HG03432 (cell line): ENCODE results near the gene BMP4.

ENCODE experiments used
- ATAC-seq: cut with Tn5 transposase; IDR thresholded peaks from one replicate; pipeline ENCODE4 v1.9.1; 2021; ENCODE audit warnings: mild to moderate bottlenecking, moderate library complexity; ENCODE audit not compliant: unreplicated experiment

Gene BMP4

GRCh38 chr14:53967606-53968005 lies 11.0 kb upstream of the BMP4 start:
- no peak for ATAC-seq

DNA sequence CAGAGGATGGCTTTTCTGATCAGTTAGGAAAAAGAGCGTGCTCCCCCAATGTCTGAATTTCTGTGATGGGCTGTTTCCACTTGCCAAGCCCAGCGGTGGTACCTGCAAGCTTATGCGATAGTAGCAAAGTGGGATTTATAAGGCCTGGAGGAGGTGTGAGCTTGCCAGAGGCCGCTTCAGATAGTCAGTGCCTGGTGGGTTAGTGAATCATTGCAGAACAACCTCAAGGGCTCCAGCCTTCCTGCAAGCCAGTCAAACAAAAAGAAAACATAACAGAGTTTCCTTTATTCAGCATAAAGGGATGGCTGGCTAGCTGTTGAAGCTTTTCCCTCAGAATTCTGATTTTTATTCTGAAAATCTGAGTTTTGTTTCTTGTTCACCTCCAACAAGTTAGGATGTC lies 7.6 kb upstream of the BMP4 start:
- ATAC-seq = no peak

- ATAC-seq = no peak
These were observed 6.9 kb upstream of the BMP4 start for GRCh38 chr14:53963320-53964227.

DNA sequence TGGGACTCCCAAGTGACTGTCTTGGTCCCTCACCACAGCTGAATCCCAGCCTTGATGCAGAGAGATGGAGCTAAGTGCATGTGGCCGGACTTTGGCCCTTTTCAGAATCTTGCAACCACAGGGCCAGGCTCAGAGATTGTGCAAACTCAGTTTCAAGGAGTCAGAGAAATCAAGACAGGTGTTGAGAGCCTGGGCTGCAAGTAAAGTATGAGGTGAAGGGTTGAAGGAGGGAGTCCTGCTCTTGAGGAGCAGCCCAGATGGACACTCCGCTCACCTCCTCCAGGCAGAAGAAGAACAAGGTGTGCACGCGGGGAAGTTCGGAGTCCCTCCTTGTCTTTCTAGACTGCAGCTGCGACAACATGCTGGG lies 6.3 kb upstream of the BMP4 start:
- ATAC-seq = no peak

- no peak for ATAC-seq
These were observed 2.0 kb upstream of the BMP4 start for GRCh38 chr14:53958628-53959027.

DNA sequence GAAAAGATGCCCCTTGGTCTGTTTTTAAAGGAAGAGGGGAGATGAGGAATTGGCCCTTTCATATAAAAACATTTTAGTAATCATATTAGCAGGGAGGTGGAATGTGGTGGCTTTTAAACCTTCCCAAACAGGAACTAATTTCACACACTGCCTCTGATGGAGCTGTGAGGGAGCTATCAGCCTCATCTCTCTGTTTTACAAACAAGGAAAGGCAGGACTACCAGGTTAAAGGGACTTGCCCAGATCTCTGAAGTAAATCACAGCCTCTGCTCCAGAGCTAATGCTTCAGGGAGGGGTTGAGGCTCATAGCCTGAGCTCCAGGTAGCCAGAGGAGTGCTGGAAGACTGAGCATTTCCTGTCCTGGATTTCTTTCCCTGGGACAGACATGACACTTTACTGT lies 1.1 kb upstream of the BMP4 start:
- no peak for ATAC-seq

DNA sequence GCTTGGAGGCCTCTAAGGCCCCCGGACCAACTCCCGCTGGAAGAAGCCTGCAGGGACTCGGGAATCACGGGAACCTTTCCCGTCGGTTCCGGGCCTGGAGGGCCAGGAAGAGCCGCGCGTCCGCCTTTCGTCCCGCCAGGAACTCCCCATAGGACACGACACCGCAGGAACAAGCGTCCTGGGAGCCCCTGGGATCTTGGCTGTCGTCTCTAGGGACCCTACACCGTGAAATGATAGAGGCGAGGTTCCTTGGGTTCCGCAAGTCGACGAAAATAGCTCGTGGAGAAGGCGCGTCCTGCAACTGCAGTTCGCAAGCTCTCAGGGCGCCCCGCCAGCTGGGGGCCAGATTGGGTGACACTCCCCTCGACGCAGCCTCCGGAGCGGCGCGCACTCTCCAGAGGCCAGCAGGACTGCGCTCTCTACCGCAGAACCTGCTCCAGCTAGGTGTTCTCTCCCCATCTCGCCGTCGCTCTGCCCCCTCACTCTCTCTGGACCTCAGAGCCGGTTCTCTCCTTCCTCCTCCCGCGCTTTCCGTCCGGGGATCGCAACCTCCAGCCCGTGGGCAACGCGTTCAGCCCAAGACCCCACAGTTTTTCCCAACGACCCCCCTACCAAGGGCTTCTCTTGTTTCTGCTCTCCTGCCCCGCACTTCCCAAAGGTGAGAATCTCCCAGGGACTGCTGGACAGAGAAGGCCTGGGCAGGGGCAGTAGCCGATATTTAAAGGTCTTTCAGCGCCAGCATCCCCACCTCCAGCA lies 776 bp downstream of the BMP4 start:
- no peak for ATAC-seq

DNA sequence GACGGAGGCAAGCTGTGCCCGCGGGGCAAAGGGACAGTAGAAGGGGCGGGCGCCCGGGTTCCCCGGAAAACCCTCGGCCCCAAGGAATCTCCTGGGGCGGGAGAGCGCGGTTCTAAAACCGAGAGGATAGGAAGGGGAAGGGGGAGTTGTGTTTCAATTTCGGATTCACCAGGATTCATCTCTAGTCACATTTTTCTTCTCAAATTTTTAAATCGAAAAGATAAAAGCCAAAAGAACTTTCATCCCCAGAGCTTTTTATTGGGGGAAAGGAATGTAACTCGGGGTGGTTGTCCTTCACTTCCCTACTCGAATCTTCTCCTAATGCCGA lies 1.4 kb downstream of the BMP4 start:
- no peak for ATAC-seq

- ATAC-seq = no peak
These were observed 1.9 kb downstream of the BMP4 start for GRCh38 chr14:53954551-53955228.

GRCh38 chr14:53953828-53954550 lies 2.6 kb downstream of the BMP4 start:
- no peak for ATAC-seq

DNA sequence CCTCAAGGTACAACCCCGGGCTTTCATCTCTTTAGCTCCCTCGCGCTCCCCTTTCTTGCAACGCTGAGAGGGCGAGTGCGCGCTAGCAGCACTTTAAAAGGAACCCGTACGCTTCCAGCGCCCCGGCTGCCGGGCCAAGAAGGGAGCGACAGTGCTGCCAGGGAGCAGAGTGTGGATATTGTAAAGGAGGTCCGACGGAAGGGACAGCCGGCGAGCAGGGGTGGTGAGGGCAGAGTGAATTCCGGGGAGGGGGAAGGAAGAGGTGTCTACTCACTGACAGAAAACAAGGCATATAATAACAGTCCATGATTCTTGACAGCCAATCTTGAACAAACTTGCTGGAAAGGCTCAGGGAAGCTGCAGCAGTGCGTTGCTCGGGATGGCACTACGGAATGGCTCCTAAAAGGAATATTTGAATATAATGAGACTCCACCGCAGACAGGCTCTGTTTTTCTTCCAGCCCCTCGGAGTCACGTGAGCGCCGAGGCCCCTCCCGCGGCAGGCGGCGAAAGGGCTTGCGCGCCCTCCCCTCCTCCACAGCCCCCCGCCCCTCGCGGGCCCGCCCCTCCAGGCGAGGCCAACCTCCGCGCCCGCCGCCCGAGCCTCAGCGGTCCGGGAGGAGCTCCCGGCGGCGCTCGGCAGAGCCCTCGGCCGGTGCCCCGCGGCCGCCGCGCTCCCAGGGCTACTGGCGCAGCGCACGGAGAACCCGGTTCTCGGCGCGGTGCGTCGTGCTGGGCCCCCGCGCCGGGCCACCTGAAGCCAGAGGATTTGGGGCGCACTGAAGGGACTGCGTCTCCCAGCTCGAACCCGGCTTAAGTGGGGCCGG lies 3.4 kb downstream of the BMP4 start:
- ATAC-seq = no peak

DNA sequence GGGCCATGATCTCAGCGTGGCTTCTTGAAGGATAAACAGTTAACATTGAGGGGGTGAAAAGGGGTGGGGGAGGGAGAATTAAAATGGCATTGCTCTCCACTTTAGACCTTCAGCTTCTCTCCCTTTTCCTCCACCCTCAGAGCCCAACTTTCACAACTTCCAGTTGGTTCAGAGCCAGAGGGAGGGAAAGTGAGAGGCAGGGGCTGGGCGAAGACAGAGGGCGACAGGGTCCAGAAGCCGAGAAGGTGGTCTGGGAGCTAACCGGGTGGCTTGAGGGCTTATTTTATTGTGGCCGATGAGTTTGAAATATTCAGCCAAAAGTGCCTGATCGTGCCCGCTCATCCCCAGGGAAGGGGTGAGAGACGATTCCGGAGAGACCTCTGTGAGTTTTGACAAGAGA lies 4.1 kb downstream of the BMP4 start:
- no peak for ATAC-seq

GRCh38 chr14:53951627-53952303 lies 4.9 kb downstream of the BMP4 start:
- no peak for ATAC-seq

DNA sequence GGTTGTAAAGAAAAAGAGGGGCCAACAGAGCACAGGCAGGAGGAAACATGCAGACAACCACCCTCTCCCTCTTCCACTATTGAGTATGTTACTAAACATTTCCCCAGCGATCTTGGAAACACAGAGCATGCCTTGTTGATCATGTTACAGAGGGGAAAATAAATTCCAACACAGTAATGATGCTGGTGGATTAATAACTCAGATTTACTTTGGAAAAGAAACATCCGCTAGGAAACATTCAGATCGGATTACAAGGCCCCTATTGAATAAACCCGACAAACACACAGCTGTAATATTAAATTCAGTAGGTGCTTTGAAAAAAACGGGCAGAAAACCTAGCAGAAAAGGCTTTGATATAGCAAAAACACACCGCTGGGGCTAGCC lies 5.4 kb downstream of the BMP4 start:
- ATAC-seq = no peak

GRCh38 chr14:53950031-53950793 lies 6.4 kb downstream of the BMP4 start:
- ATAC-seq = no peak

DNA sequence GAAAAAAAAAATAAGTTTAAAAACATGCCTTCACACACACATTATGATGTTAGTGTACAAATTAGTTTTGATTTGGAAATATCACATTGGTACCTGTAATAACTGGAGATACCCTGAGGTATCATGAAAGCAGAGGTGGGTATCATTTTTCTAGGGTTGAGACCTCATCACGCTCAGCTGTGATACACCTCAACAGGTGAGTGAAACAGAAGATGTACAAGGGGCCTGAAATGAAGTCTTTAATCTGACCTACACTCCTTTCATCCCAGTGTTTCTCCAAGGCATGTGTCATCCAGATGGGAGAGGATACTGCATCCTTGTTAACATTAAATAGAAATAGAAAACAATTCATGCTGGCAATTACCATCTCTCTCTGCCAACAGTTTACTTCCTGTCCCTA lies 7.4 kb downstream of the BMP4 start:
- no peak for ATAC-seq

GRCh38 chr14:53948205-53948884 lies 8.3 kb downstream of the BMP4 start:
- ATAC-seq = no peak

DNA sequence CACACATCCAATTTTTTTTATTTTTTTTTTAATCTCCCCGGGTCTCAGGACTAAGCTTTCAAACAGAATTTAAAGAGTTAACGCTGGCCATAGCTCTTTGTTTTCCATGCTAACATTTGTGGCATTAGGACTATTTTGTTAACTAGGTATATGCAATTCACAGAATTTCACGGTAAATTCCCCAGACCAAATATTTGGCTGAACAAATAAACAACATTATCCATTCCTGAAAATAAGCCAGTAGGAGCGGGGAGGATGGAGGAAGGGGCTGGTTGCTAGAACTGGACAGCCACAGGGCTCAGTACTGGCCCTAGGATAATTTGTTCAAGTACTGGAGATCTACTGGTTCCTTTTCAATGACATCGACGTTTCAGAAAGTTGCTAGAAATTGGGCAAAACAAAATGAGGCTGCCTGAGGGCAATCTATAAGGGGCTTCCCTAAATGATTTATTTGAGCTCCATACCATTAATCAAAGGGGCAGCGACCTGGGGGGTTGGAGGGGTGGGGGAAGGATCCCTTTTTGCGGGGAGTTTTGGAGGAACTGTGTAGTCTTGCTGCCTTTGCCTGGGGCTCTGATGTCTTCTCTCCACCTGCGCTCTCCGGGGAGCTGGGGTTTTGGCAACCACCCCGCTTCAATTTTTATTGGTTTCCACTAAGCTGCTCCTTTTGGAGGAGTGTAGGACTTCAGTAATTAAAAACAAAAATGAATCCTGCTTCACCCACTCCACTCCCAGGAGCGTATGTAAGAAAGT lies 9.0 kb downstream of the BMP4 start:
- ATAC-seq = no peak
